Measurements from ENCODE around the gene PRKCQ.

The PRKCQ gene

DNA sequence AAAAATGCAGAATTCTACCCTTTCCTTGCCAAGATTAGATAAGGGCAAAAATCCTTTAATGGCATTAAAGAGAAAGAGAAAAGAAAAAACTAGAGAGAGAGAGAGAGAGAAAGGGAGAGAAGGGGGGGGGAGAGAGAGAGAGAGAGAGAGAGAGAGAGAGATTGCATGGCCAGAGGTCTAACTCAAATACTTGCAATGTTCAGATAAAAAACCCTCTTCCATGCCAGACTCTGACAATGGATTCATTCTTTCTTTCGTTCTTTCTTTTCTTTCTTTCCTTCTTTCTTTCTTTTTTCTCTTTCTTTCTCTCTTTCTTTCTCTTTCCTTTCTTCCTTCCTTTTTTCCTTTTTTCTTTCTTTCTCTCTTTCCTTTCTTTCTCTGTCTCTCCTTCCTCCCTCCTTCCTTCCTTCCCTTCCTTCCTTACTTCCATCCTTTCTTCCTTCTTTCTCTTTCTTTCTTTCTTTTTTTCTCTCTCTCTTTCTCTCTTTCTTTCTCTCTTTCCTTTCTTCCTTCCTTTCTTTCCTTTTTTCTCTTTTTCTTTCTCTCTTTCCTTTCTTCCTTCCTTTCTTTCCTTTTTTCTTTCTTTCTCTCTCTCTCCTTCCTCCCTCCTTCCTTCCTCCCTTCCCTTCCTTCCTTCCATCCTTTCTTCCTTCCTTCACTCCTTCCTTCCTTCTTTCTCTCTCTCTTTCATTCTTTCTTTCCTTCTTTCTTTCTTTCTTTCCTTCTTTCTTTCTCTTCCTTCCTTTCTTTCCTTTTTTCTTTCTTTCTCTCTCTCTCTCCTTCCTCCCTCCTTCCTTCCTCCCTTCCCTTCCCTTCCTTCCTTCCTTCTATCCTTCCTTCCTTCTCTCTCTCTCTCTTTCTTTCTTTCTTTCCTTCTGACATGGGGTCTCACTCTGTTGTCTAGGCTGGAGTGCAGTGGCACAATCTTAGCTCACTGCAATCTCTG is 175.7 kb downstream of the PRKCQ start:
- H4K20me1 ChIP-seq (ENCODE audit: insufficient read depth, low read length), result no peaks in the 10 kb centered on the region
- no peak overlapping the region for H3K9ac ChIP-seq (ENCODE audit: low read length)
- no peak overlapping the region for H2AFZ ChIP-seq (ENCODE audit: low read length)
- no peaks in the 10 kb centered on the region for H3K9me3 ChIP-seq (replicated peaks; ENCODE audit: insufficient read depth, low read length)
- peaks cover 9% of the 10 kb centered on the region for H3K27me3 ChIP-seq (replicated peaks; ENCODE audit: insufficient read depth, low read length)
- H3K79me2 ChIP-seq (ENCODE audit: low read length), result no peaks in the 10 kb centered on the region
- no peak overlapping the region for H3K4me3 ChIP-seq (ENCODE audit: low read length)
- TF ChIP-seq EZH2 (optimal IDR thresholded peaks at IDR 0.05; ENCODE audit: low read depth, low read length), result no peak
- TF ChIP-seq, protein P1, sequence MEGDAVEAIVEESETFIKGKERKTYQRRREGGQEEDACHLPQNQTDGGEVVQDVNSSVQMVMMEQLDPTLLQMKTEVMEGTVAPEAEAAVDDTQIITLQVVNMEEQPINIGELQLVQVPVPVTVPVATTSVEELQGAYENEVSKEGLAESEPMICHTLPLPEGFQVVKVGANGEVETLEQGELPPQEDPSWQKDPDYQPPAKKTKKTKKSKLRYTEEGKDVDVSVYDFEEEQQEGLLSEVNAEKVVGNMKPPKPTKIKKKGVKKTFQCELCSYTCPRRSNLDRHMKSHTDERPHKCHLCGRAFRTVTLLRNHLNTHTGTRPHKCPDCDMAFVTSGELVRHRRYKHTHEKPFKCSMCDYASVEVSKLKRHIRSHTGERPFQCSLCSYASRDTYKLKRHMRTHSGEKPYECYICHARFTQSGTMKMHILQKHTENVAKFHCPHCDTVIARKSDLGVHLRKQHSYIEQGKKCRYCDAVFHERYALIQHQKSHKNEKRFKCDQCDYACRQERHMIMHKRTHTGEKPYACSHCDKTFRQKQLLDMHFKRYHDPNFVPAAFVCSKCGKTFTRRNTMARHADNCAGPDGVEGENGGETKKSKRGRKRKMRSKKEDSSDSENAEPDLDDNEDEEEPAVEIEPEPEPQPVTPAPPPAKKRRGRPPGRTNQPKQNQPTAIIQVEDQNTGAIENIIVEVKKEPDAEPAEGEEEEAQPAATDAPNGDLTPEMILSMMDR (IDR thresholded peaks at IDR 0.05; ENCODE audit: low read length), result no peak
- TF ChIP-seq EZH2phosphoT487 (IDR thresholded peaks at IDR 0.05; ENCODE audit: low read length), result no peak
- no peaks in the 10 kb centered on the region for H3K36me3 ChIP-seq (replicated peaks; ENCODE audit: insufficient read depth, low read length)
- H3K27ac ChIP-seq (ENCODE audit: low read length), result no peak overlapping the region
- H3F3A ChIP-seq (ENCODE audit: insufficient read depth, low read length), result no peaks in the 10 kb centered on the region
- no peaks in the 10 kb centered on the region for H3K4me1 ChIP-seq (ENCODE audit: low read length)
- no peak for DNase-seq
- no peaks in the 10 kb centered on the region for H3K9me2 ChIP-seq (replicated peaks; ENCODE audit: insufficient read depth, low read length)
- H3K4me2 ChIP-seq (ENCODE audit: low read depth, low read length), result no peak overlapping the region

DNA sequence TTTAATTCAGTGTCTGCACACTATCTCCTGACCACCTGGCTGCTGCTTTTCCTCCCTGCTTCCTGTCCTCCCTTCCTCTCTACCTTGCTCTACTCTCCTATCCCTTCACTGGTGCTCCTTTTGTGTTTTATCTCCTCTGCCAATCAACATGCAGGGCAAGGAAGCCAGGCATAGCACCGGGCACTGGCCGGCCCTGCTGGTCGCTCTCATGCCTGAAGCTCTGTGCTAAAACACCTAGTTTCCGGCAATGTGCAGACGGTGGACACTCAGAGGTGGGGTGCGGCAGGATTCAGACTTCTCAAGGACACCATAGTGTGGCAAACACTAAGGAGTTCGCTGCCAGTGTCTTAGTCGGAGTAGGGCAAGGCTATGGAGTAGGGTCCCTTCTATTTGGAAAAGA is 177.1 kb downstream of the PRKCQ start:
- H2AFZ ChIP-seq (ENCODE audit: low read length), result no peak overlapping the region
- H3K4me2 ChIP-seq (ENCODE audit: low read depth, low read length), result no peak overlapping the region
- H3K4me3 ChIP-seq (ENCODE audit: low read length), result no peak overlapping the region
- H3K9me3 ChIP-seq (replicated peaks; ENCODE audit: insufficient read depth, low read length), result no peaks in the 10 kb centered on the region
- H3K27ac ChIP-seq (ENCODE audit: low read length), result no peak overlapping the region
- DNase-seq, result no peak
- no peaks in the 10 kb centered on the region for H3K9me2 ChIP-seq (replicated peaks; ENCODE audit: insufficient read depth, low read length)
- no peak overlapping the region for H3K9ac ChIP-seq (ENCODE audit: low read length)
- H3K27me3 ChIP-seq (replicated peaks; ENCODE audit: insufficient read depth, low read length), result peaks cover 9% of the 10 kb centered on the region
- no peaks in the 10 kb centered on the region for H3F3A ChIP-seq (ENCODE audit: insufficient read depth, low read length)
- H4K20me1 ChIP-seq (ENCODE audit: insufficient read depth, low read length), result no peaks in the 10 kb centered on the region
- no peaks in the 10 kb centered on the region for H3K4me1 ChIP-seq (ENCODE audit: low read length)
- TF ChIP-seq, protein P1 (IDR thresholded peaks at IDR 0.05; ENCODE audit: low read length), result no peak
- no peak for TF ChIP-seq EZH2 (optimal IDR thresholded peaks at IDR 0.05; ENCODE audit: low read depth, low read length)
- no peak for TF ChIP-seq EZH2phosphoT487 (IDR thresholded peaks at IDR 0.05; ENCODE audit: low read length)
- no peaks in the 10 kb centered on the region for H3K79me2 ChIP-seq (ENCODE audit: low read length)
- H3K36me3 ChIP-seq (replicated peaks; ENCODE audit: insufficient read depth, low read length), result no peaks in the 10 kb centered on the region

DNA sequence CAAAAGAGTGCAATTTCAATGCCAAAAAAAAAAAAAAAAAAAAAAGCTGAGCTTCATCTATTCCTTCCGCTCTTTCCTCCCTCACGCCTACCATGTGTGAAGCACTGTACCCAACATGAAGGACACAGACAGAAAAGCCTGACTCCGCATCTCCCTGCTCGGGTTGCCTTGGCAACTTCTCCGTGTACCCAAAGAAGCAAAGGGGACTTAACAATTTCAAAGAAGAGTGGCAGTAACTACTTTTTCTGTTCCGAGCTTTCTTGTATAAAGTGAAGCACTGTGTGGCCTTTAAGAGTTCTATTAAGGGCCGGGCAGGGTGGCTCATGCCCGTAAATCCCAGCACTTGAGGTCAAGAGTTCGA is 177.7 kb downstream of the PRKCQ start:
- TF ChIP-seq EZH2phosphoT487 (IDR thresholded peaks at IDR 0.05; ENCODE audit: low read length) (no peak), EZH2 (optimal IDR thresholded peaks at IDR 0.05; ENCODE audit: low read depth, low read length) (no peak)
- TF ChIP-seq, protein P1 (IDR thresholded peaks at IDR 0.05; ENCODE audit: low read length), result no peak
- Histone ChIP-seq H3K4me3 (ENCODE audit: low read length) (no peak overlapping the region), H3K9ac (ENCODE audit: low read length) (no peak overlapping the region), H3K9me3 (replicated peaks; ENCODE audit: insufficient read depth, low read length) (no peaks in the 10 kb centered on the region), H3K79me2 (ENCODE audit: low read length) (no peaks in the 10 kb centered on the region), H3K27ac (ENCODE audit: low read length) (no peak overlapping the region), H3K4me2 (ENCODE audit: low read depth, low read length) (no peak overlapping the region), H3F3A (ENCODE audit: insufficient read depth, low read length) (no peaks in the 10 kb centered on the region), H4K20me1 (ENCODE audit: insufficient read depth, low read length) (no peaks in the 10 kb centered on the region), H2AFZ (ENCODE audit: low read length) (no peak overlapping the region), H3K27me3 (replicated peaks; ENCODE audit: insufficient read depth, low read length) (peaks cover 9% of the 10 kb centered on the region), H3K4me1 (ENCODE audit: low read length) (no peaks in the 10 kb centered on the region), H3K36me3 (replicated peaks; ENCODE audit: insufficient read depth, low read length) (no peaks in the 10 kb centered on the region), H3K9me2 (replicated peaks; ENCODE audit: insufficient read depth, low read length) (no peaks in the 10 kb centered on the region)
- no peak for DNase-seq

Data from MM.1S (cell line).